Suprapubic skin (tissue), 4 donors: Measurements from ENCODE around the gene ENTREP1. TPM values are rescaled to one million over a fixed set of nuclear protein-coding genes. Genes with fewer than 3 reads are reported as not detected.

ENCODE experiments used
- DNase-seq, 2 donors: peaks; one replicate each; pipeline ENCODE4 v3.0.0-alpha.2; 2019; ENCODE audit warnings: low spot score in 2 of 2
- H3K27ac ChIP-seq: fragments of 200-600 bp; sonication (generic); one replicate; pipeline ENCODE4 v1.5.1; 2019
- H3K27me3 ChIP-seq: fragments of 200-600 bp; sonication (generic); one replicate; pipeline ENCODE4 v1.5.1; 2019
- H3K36me3 ChIP-seq: fragments of 200-600 bp; sonication (generic); one replicate; pipeline ENCODE4 v1.5.1; 2019
- H3K4me1 ChIP-seq: fragments of 200-600 bp; sonication (generic); one replicate; pipeline ENCODE4 v1.5.1; 2019
- H3K4me3 ChIP-seq: fragments of 200-600 bp; sonication (generic); one replicate; pipeline ENCODE4 v1.5.1; 2019; ENCODE audit warnings: mild to moderate bottlenecking
- H3K9me3 ChIP-seq: fragments of 200-600 bp; sonication (generic); one replicate; pipeline ENCODE4 v1.5.1; 2019
- EP300 ChIP-seq: sonication (generic); formaldehyde crosslinking; IDR thresholded peaks from one replicate; pipeline ENCODE4 v1.6.1; 2017; ENCODE audit warnings: antibody characterized with exemption
- POLR2A ChIP-seq, 2 donors: fragments of 450-650 bp; IDR thresholded peaks; one replicate each; pipeline ENCODE4 v1.6.1; 2017; ENCODE audit warnings: antibody characterized with exemption in 2 of 2, mild to moderate bottlenecking in 2 of 2, moderate library complexity in 2 of 2
- POLR2AphosphoS5 ChIP-seq, 3 donors: sonication (generic); formaldehyde crosslinking; IDR thresholded peaks; one replicate each; pipeline ENCODE4 v1.6.1; 2017; ENCODE audit warnings: antibody characterized with exemption in 3 of 3
- WGBS: methylation state at CpG from one replicate; pipeline ENCODE4 v1.1.5; 2018; 5-methylcytosine and 5-hydroxymethylcytosine counted together
- total RNA-seq, 4 donors: library from RNA; depleted of rRNA; stranded (reverse); fragments of >200 nt; gene quantifications; one replicate each; pipeline ENCODE4 v1.1.0, GENCODE V29; 2016
- TF ChIP-seq, protein P1 (sequence below), 2 donors: fragments of 200-600 bp in 1 of 2; fragments of 450-650 bp in 1 of 2; sonication (generic) in 1 of 2; IDR thresholded peaks; one replicate each; pipeline ENCODE4 v1.5.1; 2016 to 2019; ENCODE audit warnings: antibody characterized with exemption in 2 of 2, mild to moderate bottlenecking in 1 of 2, moderate library complexity in 1 of 2

The ENTREP1 gene
- total RNA-seq, 4 donors from 2014 or later: 8.6 to 49.2 (median 17.8) TPM

- H3K9me3 ChIP-seq: peaks cover 3% of the 10 kb centered on the region
- TF ChIP-seq POLR2AphosphoS5 (IDR thresholded peaks at IDR 0.05) (no peak), EP300 (no peak), POLR2A (IDR thresholded peaks at IDR 0.05) (no peak)
- TF ChIP-seq, protein P1, sequence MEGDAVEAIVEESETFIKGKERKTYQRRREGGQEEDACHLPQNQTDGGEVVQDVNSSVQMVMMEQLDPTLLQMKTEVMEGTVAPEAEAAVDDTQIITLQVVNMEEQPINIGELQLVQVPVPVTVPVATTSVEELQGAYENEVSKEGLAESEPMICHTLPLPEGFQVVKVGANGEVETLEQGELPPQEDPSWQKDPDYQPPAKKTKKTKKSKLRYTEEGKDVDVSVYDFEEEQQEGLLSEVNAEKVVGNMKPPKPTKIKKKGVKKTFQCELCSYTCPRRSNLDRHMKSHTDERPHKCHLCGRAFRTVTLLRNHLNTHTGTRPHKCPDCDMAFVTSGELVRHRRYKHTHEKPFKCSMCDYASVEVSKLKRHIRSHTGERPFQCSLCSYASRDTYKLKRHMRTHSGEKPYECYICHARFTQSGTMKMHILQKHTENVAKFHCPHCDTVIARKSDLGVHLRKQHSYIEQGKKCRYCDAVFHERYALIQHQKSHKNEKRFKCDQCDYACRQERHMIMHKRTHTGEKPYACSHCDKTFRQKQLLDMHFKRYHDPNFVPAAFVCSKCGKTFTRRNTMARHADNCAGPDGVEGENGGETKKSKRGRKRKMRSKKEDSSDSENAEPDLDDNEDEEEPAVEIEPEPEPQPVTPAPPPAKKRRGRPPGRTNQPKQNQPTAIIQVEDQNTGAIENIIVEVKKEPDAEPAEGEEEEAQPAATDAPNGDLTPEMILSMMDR (IDR thresholded peaks at IDR 0.05): no peak
- H3K27ac ChIP-seq: no peak overlapping the region
- H3K4me1 ChIP-seq: no peaks in the 10 kb centered on the region
- no peaks in the 10 kb centered on the region for H3K27me3 ChIP-seq
- H3K4me3 ChIP-seq: no peak overlapping the region
- DNase-seq: no peak
- H3K36me3 ChIP-seq: no peaks in the 10 kb centered on the region
Measured at GRCh38 chr9:69313175-69313574, 11.8 kb upstream of the ENTREP1 start.

DNA sequence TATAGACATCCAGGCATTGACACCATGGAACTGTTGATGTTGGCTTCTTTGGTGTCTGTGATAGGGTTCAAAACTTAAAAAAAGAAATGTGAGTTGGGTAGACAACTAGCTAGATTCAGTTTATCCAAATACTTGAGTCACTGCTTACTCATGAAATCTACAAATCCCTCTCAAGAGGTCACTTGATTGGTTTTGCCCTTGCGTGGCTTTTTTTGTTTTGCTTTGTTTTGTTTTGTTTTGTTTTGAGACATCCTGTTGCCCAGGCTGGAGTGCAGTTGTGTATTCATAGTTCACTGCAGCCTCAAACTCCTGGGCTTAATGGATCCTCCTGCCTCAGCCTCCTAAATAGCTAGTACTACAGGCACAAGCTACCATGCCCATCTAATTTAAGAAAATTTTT lies 10.5 kb upstream of the ENTREP1 start:
- Histone ChIP-seq H3K36me3 (no peaks in the 10 kb centered on the region), H3K4me1 (no peaks in the 10 kb centered on the region), H3K27ac (no peak overlapping the region), H3K9me3 (peaks cover 3% of the 10 kb centered on the region), H3K4me3 (no peak overlapping the region), H3K27me3 (no peaks in the 10 kb centered on the region)
- TF ChIP-seq, protein P1 (IDR thresholded peaks at IDR 0.05): no peak
- TF ChIP-seq POLR2A (IDR thresholded peaks at IDR 0.05) (no peak), POLR2AphosphoS5 (IDR thresholded peaks at IDR 0.05) (no peak), EP300 (no peak)
- no peak for DNase-seq
- WGBS: 94% methylated on average over 1 of the region's 1 CpG

GRCh38 chr9:69317081-69317480 lies 7.9 kb upstream of the ENTREP1 start:
- H3K27me3 ChIP-seq: no peaks in the 10 kb centered on the region
- H3K36me3 ChIP-seq: no peaks in the 10 kb centered on the region
- H3K9me3 ChIP-seq: peaks cover 3% of the 10 kb centered on the region
- TF ChIP-seq POLR2AphosphoS5 (IDR thresholded peaks at IDR 0.05): no peak
- TF ChIP-seq, protein P1 (IDR thresholded peaks at IDR 0.05): no peak
- no peak for TF ChIP-seq POLR2A (IDR thresholded peaks at IDR 0.05)
- TF ChIP-seq EP300: no peak
- no peak overlapping the region for H3K27ac ChIP-seq
- H3K4me1 ChIP-seq: no peaks in the 10 kb centered on the region
- no peak for DNase-seq
- H3K4me3 ChIP-seq: no peak overlapping the region
- WGBS: 81% methylated on average over 2 of the region's 2 CpGs

GRCh38 chr9:69317894-69318293 lies 7.1 kb upstream of the ENTREP1 start:
- no peak overlapping the region for H3K4me3 ChIP-seq
- H3K27ac ChIP-seq: no peak overlapping the region
- TF ChIP-seq POLR2A (IDR thresholded peaks at IDR 0.05) (no peak), POLR2AphosphoS5 (IDR thresholded peaks at IDR 0.05) (no peak)
- no peaks in the 10 kb centered on the region for H3K4me1 ChIP-seq
- peaks cover 3% of the 10 kb centered on the region for H3K9me3 ChIP-seq
- DNase-seq: no peak
- H3K27me3 ChIP-seq: no peaks in the 10 kb centered on the region
- no peaks in the 10 kb centered on the region for H3K36me3 ChIP-seq

DNA sequence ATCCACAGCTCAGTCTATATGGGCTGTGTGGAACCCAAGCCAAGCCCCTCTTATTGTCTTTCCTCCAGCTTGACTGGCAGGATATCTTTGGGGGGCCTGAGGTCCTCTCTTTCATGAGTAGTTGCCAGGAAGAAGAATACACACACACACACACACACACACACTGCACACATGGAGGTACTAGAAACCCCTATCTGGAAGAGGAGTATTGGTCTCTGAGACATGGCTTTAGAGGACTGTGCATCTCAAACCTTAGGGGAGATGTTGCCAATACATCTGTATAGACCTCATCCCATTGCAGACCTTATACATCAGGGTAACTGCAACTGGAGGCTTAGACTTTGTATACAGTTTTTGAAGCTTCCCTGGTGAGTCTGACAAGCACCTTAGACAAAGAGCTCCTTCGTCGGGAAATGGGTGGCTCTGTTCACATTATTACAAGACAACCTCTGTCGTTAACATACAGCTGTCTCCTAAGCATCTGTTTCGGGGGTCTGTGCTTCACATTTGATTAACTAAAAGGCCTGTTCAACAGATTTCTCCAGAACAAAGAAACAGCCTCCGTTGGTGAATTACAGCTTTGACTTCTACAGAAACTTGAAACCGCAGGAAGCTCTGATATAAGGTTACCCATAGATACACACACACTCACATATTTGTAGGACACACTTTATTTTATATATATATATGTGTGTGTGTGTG lies 5.5 kb upstream of the ENTREP1 start:
- H3K9me3 ChIP-seq: no peaks in the 10 kb centered on the region
- no peaks in the 10 kb centered on the region for H3K4me1 ChIP-seq
- TF ChIP-seq POLR2A (IDR thresholded peaks at IDR 0.05): no peak
- TF ChIP-seq, protein P1 (IDR thresholded peaks at IDR 0.05): no peak
- TF ChIP-seq EP300: no peak
- no peak for TF ChIP-seq POLR2AphosphoS5 (IDR thresholded peaks at IDR 0.05)
- H3K36me3 ChIP-seq: no peaks in the 10 kb centered on the region
- DNase-seq: no peak
- no peak overlapping the region for H3K4me3 ChIP-seq
- 88% methylated on average over 6 of the region's 6 CpGs for WGBS
- H3K27me3 ChIP-seq: no peaks in the 10 kb centered on the region
- no peak overlapping the region for H3K27ac ChIP-seq

DNA sequence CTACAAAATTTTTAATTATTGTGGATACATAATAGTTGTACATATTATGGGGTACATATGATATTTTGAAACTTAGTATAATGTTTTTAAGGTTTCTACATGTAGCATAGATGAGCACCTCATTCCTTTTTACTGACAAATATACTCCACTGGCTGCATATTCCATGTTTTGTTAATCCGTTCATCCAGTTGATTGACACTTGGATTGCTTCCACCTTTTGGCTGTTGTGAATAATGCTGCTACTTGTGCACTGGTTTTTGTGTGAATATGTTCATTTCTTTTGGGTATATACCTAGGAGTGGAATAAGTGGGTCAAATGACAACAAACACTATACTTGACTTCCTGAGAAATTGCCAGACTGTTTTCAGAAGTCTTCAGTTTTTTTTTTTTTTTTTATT lies 2.8 kb upstream of the ENTREP1 start:
- Histone ChIP-seq H3K27me3 (peaks cover 3% of the 10 kb centered on the region), H3K36me3 (no peaks in the 10 kb centered on the region), H3K27ac (no peak overlapping the region), H3K4me3 (no peak overlapping the region), H3K4me1 (peaks cover 12% of the 10 kb centered on the region), H3K9me3 (no peaks in the 10 kb centered on the region)
- 51% methylated on average over 1 of the region's 1 CpG for WGBS
- TF ChIP-seq EP300 (no peak), POLR2A (IDR thresholded peaks at IDR 0.05) (no peak), POLR2AphosphoS5 (IDR thresholded peaks at IDR 0.05) (no peak)
- TF ChIP-seq, protein P1 (IDR thresholded peaks at IDR 0.05): no peak
- no peak for DNase-seq
